Liver (tissue), 9 donors: Measurements from ENCODE around the gene MC4R. TPM values are rescaled to one million over a fixed set of nuclear protein-coding genes. Genes with fewer than 3 reads are reported as not detected.
"Not testable (repeated sequence)": the region's sequence is repeated elsewhere in the genome, so short reads cannot be mapped to it uniquely, and the experiment has no call there.

Source experiments
- DNase-seq: peaks from one replicate; pipeline ENCODE4 v3.0.0-alpha.2; 2017; ENCODE audit warnings: low spot score
- H3K27ac ChIP-seq, 2 donors: one replicate each; pipeline ENCODE4 v1.7.0; 2013; ENCODE audit warnings: inconsistent platforms in 2 of 2, low read length in 2 of 2, control low read depth in 1 of 2, low read depth in 1 of 2, mild to moderate bottlenecking in 1 of 2
- H3K27me3 ChIP-seq, 4 donors: one replicate each; pipeline versions ENCODE4 v1.6.1 to v1.7.0; 2013; ENCODE audit warnings: low read length in 3 of 4, inconsistent platforms in 1 of 4, mild to moderate bottlenecking in 1 of 4, moderate library complexity in 1 of 4; ENCODE audit not compliant: control insufficient read depth in 4 of 4, insufficient read depth in 4 of 4
- H3K36me3 ChIP-seq, 4 donors: one replicate each; pipeline versions ENCODE4 v1.6.1 to v1.7.0; 2013; ENCODE audit warnings: low read length in 3 of 4, mild to moderate bottlenecking in 3 of 4, low read depth in 1 of 4, moderate library complexity in 1 of 4; ENCODE audit not compliant: control insufficient read depth in 4 of 4, insufficient read depth in 3 of 4
- H3K4me1 ChIP-seq, 4 donors: one replicate each; pipeline versions ENCODE4 v1.6.1 to v1.7.0; 2013; ENCODE audit warnings: low read length in 3 of 4, mild to moderate bottlenecking in 3 of 4, moderate library complexity in 1 of 4; ENCODE audit not compliant: control insufficient read depth in 4 of 4, insufficient read depth in 4 of 4
- H3K4me3 ChIP-seq, 3 donors: one replicate each; pipeline versions ENCODE4 v1.6.1 to v1.7.0; 2013; ENCODE audit warnings: low read length in 3 of 3, control low read depth in 1 of 3, low read depth in 1 of 3, mild to moderate bottlenecking in 1 of 3
- H3K9ac ChIP-seq, 2 donors: one replicate each; pipeline ENCODE4 v1.7.0; 2013; ENCODE audit warnings: low read length in 2 of 2, mild to moderate bottlenecking in 2 of 2, moderate library complexity in 2 of 2, control low read depth in 1 of 2, low read depth in 1 of 2
- H3K9me3 ChIP-seq, 4 donors: one replicate each; pipeline versions ENCODE4 v1.6.1 to v1.7.0; 2013; ENCODE audit warnings: low read length in 3 of 4; ENCODE audit not compliant: control insufficient read depth in 4 of 4
- FOXA1 ChIP-seq: IDR thresholded peaks from 2 replicates; pipeline ENCODE4 v1.6.1; 2016; ENCODE audit warnings: antibody characterized with exemption
- GABPA ChIP-seq, 2 donors: IDR thresholded peaks in 1 of 2; conservative IDR thresholded peaks in 1 of 2; 2 replicates each; pipeline ENCODE4 v1.6.1; 2016; ENCODE audit warnings: antibody characterized with exemption in 2 of 2, mild to moderate bottlenecking in 1 of 2, moderate library complexity in 1 of 2
- HNF4A ChIP-seq, 2 donors: conservative IDR thresholded peaks; 2 replicates each; pipeline ENCODE4 v1.6.1; 2016; ENCODE audit warnings: antibody characterized with exemption in 2 of 2, mild to moderate bottlenecking in 2 of 2
- HNF4G ChIP-seq: IDR thresholded peaks from 2 replicates; pipeline ENCODE4 v1.6.1; 2016; ENCODE audit warnings: antibody characterized with exemption
- RAD21 ChIP-seq, 2 donors: IDR thresholded peaks; 2 replicates each; pipeline ENCODE4 v1.6.1; 2016; ENCODE audit warnings: antibody characterized with exemption in 2 of 2, mild to moderate bottlenecking in 2 of 2
- RXRA ChIP-seq, 2 donors: IDR thresholded peaks; 2 replicates each; pipeline ENCODE4 v1.6.1; 2017 to 2018; ENCODE audit warnings: antibody characterized with exemption in 2 of 2, mild to moderate bottlenecking in 1 of 2
- TAF1 ChIP-seq: conservative IDR thresholded peaks from 2 replicates; pipeline ENCODE4 v1.6.1; 2016; ENCODE audit warnings: antibody characterized with exemption, mild to moderate bottlenecking
- YY1 ChIP-seq: IDR thresholded peaks from 2 replicates; pipeline ENCODE4 v1.6.1; 2016; ENCODE audit warnings: antibody characterized with exemption, mild to moderate bottlenecking
- WGBS: extraction: QIAGEN DNeasy Blood & Tissue Kit; methylation state at CpG from one replicate; pipeline ENCODE4 v1.1.7; 2013; 5-methylcytosine and 5-hydroxymethylcytosine counted together
- polyA plus RNA-seq, 2 donors: library from polyadenylated mRNA; stranded (reverse) in 1 of 2; unstranded in 1 of 2; fragments of 200-250 nt in 1 of 2; fragments of >200 nt in 1 of 2; fragmentation: Nextera tagmentation in 1 of 2; extraction: Ambion mirVana in 1 of 2; gene quantifications; one replicate each; pipeline versions ENCODE4 v1.2.1 to v1.2.3, GENCODE V29; 2013 to 2015
- total RNA-seq, 2 donors: library from RNA; depleted of rRNA; stranded (reverse); fragments of >200 nt; gene quantifications; one replicate each; pipeline ENCODE4 v1.2.3, GENCODE V29; 2014
- TF ChIP-seq, protein P1 (sequence below): fragments of 150-350 bp; IDR thresholded peaks from 2 replicates; pipeline ENCODE4 v1.5.1; 2017; ENCODE audit warnings: improper control_type of control experiment, low read depth, low read length; ENCODE audit not compliant: missing input control
- TF ChIP-seq, protein P2 (sequence below): IDR thresholded peaks from 2 replicates; pipeline ENCODE4 v1.6.1; 2016; ENCODE audit warnings: antibody characterized with exemption
- TF ChIP-seq, protein P3 (sequence below): IDR thresholded peaks from 2 replicates; pipeline ENCODE4 v1.6.1; 2016; ENCODE audit warnings: antibody characterized with exemption
- TF ChIP-seq, protein P4 (sequence below): IDR thresholded peaks from 2 replicates; pipeline ENCODE4 v1.6.1; 2016; ENCODE audit warnings: antibody characterized with exemption, mild to moderate bottlenecking
- TF ChIP-seq, protein P5 (sequence below): IDR thresholded peaks from 2 replicates; pipeline ENCODE4 v1.6.1; 2016; ENCODE audit warnings: antibody characterized with exemption
- donor health status: healthy.
- donor health status: healthy.
- donor health status: healthy.
- donor health status: healthy.
- donor health status: healthy.

MC4R gene
- total RNA-seq (not detected), polyA plus RNA-seq (not detected)

DNA sequence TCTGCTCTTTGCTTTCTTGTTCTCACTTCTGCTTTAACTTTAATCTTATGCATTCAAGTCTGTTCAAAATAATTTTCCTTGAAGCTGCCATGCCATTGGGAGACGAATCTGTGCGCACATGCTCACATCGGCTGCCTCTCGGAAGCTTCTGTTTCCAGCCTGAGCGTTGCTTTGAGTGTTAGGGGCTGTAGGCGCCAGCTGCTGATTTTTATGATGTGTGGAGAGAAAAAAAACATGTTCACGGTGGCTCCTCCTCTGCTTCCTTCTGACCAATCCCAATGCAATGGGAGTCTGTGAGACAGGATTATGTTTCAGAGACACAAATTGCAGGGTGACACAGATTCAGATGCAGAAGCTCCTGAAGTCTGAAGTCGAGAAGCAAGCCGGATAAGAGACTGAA is at the start of gene MC4R:
Gene MC4R (minus strand): TSS at position 180 of the 400 bp plus-strand sequence. CDS start 426 bp downstream, outside the sequence.
- no peaks in the 10 kb centered on the region for H3K36me3 ChIP-seq
- no peaks in the 10 kb centered on the region for H3K9me3 ChIP-seq
- DNase-seq: no peak
- H3K9ac ChIP-seq: no peak within 1 kb of the TSS
- no peak within 1 kb of the TSS for H3K27ac ChIP-seq
- TF ChIP-seq, protein P1, sequence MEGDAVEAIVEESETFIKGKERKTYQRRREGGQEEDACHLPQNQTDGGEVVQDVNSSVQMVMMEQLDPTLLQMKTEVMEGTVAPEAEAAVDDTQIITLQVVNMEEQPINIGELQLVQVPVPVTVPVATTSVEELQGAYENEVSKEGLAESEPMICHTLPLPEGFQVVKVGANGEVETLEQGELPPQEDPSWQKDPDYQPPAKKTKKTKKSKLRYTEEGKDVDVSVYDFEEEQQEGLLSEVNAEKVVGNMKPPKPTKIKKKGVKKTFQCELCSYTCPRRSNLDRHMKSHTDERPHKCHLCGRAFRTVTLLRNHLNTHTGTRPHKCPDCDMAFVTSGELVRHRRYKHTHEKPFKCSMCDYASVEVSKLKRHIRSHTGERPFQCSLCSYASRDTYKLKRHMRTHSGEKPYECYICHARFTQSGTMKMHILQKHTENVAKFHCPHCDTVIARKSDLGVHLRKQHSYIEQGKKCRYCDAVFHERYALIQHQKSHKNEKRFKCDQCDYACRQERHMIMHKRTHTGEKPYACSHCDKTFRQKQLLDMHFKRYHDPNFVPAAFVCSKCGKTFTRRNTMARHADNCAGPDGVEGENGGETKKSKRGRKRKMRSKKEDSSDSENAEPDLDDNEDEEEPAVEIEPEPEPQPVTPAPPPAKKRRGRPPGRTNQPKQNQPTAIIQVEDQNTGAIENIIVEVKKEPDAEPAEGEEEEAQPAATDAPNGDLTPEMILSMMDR: no peak
- TF ChIP-seq RAD21 (IDR thresholded peaks at IDR 0.05) (no peak), TAF1 (no peak), HNF4G (no peak), FOXA1 (no peak)
- 16% methylated on average over 9 of the region's 9 CpGs for WGBS
- no peaks in the 10 kb centered on the region for H3K27me3 ChIP-seq
- H3K4me1 ChIP-seq: no peaks in the 10 kb centered on the region
- no peak within 1 kb of the TSS for H3K4me3 ChIP-seq

DNA sequence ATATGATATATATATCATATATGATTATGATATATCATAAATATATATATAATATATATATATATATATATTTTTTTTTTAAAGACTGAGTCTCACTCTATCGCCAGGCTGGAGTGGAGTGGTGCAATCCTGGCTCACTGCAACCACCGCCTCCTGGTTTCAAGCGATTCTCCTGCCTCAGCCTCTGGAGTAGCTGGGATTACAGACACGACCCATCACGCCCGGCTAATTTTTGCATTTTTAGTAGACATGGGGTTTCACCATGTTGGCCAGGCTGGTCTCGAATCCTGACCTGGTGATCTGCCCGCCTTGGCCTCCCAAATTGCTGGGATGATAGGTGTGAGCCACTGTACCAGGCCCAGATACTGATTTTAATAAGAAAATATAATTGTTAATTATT is 49.7 kb upstream of the MC4R start:
- DNase-seq, H3K9me3 ChIP-seq, H3K27ac ChIP-seq, H3K4me1 ChIP-seq, H3K9ac ChIP-seq, H3K27me3 ChIP-seq, H3K36me3 ChIP-seq, H3K4me3 ChIP-seq: not testable (repeated sequence)
- 91% methylated on average over 8 of the region's 8 CpGs for WGBS

DNA sequence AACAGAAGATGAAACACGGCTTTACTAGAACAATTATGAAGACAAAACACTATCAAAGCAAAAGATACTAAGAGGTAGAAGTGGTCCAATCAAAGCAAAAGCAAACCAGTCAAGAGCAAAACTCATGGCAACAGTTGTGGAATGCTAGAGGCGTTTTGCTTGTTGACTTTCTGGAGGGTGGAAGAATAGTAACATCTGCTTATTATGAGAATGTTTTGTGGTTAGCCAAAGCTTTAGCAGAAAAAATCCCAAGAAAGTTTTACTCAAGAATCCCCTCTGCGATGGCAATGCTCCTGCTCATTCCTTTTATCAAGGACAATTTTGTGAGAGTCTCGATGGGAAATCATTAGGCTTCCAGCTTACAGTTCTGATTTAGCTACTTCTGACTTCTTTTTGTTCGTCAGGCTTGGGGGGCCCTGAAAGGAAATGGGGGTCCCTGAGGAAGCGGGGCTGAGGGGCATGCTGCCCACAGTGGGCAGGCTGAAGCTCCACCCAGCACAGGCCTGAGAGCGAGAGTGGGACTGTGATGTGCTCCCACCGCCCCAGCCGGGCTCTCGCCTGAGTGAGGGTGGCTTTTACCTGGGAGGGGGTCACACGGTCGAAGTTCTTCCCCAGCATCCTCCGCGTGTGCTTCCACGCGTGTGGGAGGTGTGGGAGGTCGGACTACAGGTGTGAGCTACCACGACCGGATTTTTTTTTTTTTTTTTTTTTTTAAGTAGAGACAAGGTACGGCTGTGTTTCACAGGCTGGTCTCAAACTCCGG is 49.0 kb upstream of the MC4R start:
- 84% methylated on average over 21 of the region's 21 CpGs for WGBS
- Histone ChIP-seq H3K36me3 (no peaks in the 10 kb centered on the region), H3K27ac (no peak overlapping the region), H3K9ac (no peak overlapping the region), H3K9me3 (no peaks in the 10 kb centered on the region), H3K27me3 (no peaks in the 10 kb centered on the region), H3K4me3 (no peak overlapping the region), H3K4me1 (no peaks in the 10 kb centered on the region)
- DNase-seq: no peak
- TF ChIP-seq, protein P2, sequence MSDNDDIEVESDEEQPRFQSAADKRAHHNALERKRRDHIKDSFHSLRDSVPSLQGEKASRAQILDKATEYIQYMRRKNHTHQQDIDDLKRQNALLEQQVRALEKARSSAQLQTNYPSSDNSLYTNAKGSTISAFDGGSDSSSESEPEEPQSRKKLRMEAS: no peak
- TF ChIP-seq HNF4A (conservative IDR thresholded peaks at IDR 0.05) (no peak), YY1 (no peak), RXRA (IDR thresholded peaks at IDR 0.05) (no peak), FOXA1 (no peak), GABPA (IDR thresholded peaks at IDR 0.05 in 1 of 2, conservative IDR thresholded peaks at IDR 0.05 in 1 of 2) (no peak)
- TF ChIP-seq, protein P3, sequence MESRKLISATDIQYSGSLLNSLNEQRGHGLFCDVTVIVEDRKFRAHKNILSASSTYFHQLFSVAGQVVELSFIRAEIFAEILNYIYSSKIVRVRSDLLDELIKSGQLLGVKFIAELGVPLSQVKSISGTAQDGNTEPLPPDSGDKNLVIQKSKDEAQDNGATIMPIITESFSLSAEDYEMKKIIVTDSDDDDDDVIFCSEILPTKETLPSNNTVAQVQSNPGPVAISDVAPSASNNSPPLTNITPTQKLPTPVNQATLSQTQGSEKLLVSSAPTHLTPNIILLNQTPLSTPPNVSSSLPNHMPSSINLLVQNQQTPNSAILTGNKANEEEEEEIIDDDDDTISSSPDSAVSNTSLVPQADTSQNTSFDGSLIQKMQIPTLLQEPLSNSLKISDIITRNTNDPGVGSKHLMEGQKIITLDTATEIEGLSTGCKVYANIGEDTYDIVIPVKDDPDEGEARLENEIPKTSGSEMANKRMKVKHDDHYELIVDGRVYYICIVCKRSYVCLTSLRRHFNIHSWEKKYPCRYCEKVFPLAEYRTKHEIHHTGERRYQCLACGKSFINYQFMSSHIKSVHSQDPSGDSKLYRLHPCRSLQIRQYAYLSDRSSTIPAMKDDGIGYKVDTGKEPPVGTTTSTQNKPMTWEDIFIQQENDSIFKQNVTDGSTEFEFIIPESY: no peak
- TF ChIP-seq, protein P4, sequence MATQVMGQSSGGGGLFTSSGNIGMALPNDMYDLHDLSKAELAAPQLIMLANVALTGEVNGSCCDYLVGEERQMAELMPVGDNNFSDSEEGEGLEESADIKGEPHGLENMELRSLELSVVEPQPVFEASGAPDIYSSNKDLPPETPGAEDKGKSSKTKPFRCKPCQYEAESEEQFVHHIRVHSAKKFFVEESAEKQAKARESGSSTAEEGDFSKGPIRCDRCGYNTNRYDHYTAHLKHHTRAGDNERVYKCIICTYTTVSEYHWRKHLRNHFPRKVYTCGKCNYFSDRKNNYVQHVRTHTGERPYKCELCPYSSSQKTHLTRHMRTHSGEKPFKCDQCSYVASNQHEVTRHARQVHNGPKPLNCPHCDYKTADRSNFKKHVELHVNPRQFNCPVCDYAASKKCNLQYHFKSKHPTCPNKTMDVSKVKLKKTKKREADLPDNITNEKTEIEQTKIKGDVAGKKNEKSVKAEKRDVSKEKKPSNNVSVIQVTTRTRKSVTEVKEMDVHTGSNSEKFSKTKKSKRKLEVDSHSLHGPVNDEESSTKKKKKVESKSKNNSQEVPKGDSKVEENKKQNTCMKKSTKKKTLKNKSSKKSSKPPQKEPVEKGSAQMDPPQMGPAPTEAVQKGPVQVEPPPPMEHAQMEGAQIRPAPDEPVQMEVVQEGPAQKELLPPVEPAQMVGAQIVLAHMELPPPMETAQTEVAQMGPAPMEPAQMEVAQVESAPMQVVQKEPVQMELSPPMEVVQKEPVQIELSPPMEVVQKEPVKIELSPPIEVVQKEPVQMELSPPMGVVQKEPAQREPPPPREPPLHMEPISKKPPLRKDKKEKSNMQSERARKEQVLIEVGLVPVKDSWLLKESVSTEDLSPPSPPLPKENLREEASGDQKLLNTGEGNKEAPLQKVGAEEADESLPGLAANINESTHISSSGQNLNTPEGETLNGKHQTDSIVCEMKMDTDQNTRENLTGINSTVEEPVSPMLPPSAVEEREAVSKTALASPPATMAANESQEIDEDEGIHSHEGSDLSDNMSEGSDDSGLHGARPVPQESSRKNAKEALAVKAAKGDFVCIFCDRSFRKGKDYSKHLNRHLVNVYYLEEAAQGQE: no peak
- TF ChIP-seq, protein P5, sequence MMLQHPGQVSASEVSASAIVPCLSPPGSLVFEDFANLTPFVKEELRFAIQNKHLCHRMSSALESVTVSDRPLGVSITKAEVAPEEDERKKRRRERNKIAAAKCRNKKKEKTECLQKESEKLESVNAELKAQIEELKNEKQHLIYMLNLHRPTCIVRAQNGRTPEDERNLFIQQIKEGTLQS: no peak
